ENCODE data around the gene MBOAT1. TPM values are rescaled to one million over a fixed set of nuclear protein-coding genes. Genes with fewer than 3 reads are reported as not detected.

MBOAT1 gene
- total RNA-seq, 4 donors from 2014 or later = 17.3 to 57.0 (median 45.2) TPM

Other genes with a start within 250 kb of the MBOAT1 start
- gene E2F3, start 189.4 kb upstream of the MBOAT1 start, total RNA-seq = 1 to 10 TPM; 4.2 to 7.4 (median 6.9) TPM

All from Peyer's patch (tissue), 4 donors.